GM18517 (cell line): ENCODE measurements around the gene HTR5A.

Experiments
- ATAC-seq: cut with Tn5 transposase; IDR thresholded peaks from one replicate; pipeline ENCODE4 v1.9.1; 2021; ENCODE audit warnings: mild to moderate bottlenecking, moderate library complexity; ENCODE audit not compliant: unreplicated experiment

HTR5A gene

DNA sequence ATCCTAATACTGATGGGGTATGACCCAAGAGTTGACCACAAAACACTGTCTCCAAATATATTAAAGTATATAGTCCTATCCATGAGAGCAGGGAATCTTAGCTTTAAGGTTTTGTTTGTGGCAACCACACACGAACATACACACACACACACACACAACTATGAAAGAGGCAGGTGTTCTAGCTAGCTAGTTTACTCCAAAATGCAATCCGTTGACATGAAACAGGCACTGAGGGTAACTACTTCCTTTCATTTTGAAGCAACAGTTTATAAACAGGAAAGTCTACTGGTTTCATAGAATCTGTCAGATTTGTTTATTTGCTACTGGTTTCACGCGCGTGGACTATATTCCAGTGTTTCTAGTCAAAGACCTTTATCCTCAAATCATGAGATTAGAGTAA lies 14.8 kb downstream of the HTR5A start:
- ATAC-seq: no peak

- no peak for ATAC-seq
These were observed 20.6 kb downstream of the HTR5A start for GRCh38 chr7:155090684-155091083.

DNA sequence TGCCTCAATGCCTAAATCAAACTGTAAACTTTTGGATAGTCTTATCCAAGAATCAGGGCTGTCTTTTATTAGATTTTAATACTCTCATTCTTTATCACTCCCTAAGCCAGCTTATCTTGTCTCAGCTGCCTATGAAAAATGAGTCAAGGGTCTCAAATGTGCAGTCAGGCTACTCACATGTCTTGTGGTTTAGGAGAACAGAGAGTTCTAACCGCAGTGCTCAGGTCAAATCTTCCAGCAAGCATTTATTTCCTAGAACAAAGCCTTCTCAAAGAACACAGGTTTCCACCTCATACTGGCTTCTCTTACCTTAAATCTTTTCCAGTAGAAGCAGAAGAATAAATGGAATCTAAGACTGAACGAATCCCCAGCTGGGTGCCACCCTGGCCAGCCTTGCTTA lies 23.5 kb downstream of the HTR5A start:
- no peak for ATAC-seq

GRCh38 chr7:155094636-155095135 lies 24.6 kb downstream of the HTR5A start:
- ATAC-seq: no peak

- ATAC-seq: no peak
These were observed 27.2 kb downstream of the HTR5A start for GRCh38 chr7:155097338-155097737.

DNA sequence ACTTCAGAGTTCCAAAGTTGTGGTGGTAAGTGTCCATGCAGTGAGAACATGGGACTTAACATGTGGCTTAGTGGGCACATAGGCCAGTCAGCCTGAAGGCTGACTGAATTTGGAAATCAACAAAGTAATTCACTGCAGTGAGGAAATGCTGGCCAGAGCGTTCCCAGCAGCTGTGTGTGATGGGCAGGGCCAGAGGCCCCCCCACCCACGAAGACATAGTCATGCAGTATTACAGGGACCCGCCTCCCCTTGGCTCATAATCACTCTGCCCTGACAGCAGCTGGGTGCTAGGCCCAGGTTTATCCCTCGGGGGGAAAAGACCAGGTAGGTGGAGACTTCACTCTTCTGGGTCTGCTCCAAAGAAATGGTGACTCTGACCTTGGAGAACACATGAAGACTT lies 33.7 kb downstream of the HTR5A start:
- ATAC-seq: no peak

DNA sequence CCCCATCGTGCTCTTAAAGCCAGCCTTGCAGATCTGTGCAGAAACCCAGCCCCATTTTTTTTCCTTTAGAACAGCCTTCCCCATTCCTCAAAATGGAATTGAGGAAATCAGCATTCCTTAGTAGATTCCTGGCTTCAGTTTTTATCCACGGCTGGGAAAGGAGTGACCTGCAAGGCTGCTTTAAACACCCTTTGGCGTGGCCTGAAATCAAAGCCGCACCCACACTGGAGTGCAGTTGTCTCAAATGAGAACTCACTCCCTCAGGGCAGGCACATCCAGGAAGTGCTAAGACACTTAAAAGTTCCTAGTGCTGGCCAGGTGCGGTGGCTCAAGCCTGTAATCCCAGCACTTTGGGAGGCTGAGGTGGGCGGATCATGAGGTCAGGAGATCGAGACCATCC lies 34.8 kb downstream of the HTR5A start:
- no peak for ATAC-seq

- no peak for ATAC-seq
These were observed 36.2 kb downstream of the HTR5A start for GRCh38 chr7:155106356-155106755.

DNA sequence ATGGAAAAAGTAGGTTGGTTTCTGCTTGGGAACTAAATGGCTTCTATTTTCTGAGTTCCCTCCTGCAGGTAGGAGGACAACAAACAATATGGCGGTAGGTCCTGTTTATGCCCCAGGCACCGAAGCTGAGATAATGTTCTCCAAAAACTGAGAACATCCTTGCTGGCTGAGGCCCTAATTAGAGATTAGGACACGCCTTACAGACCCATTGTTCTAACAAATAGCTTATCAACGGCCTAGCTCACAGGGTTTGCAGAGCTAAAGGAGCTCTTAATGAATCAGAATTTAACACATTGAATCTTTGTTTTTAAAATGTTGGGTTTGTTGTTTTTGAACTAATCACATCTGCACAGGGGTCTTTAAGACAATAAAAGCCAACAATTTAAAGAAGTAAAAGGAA lies 37.0 kb downstream of the HTR5A start:
- no peak for ATAC-seq

GRCh38 chr7:155108144-155108901 lies 38.2 kb downstream of the HTR5A start:
- no peak for ATAC-seq

GRCh38 chr7:155109121-155109520 lies 39.0 kb downstream of the HTR5A start:
- ATAC-seq: no peak

GRCh38 chr7:155115288-155115687 lies 45.2 kb downstream of the HTR5A start:
- ATAC-seq: no peak

DNA sequence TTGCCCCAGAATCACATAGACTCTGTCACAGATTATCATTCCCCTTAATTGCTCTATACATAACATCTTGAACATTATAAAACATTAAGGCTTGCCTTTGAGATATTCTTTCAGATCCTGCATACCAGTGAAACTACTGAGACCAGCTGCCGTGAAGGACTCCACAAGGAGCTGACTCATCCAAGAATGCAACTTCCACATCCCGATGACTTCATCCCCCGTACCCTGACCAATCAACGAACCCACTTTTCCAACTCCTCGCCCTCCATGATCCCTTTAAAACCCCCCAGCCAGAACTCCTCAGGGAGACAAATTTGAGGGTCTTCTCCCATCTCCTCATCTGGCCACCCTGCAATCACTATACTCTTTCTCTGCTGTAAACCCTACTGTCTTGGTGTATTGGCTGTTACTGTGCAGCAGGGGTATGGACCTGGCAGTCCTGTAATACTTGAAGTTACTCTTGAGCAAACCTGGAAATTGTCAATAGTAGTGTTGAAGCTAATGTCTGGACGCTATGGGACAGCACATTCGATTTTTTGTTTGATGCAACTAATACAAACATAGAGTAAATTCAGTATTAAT lies 49.8 kb downstream of the HTR5A start:
- ATAC-seq: no peak

GRCh38 chr7:155120460-155120859 lies 50.3 kb downstream of the HTR5A start:
- no peak for ATAC-seq

DNA sequence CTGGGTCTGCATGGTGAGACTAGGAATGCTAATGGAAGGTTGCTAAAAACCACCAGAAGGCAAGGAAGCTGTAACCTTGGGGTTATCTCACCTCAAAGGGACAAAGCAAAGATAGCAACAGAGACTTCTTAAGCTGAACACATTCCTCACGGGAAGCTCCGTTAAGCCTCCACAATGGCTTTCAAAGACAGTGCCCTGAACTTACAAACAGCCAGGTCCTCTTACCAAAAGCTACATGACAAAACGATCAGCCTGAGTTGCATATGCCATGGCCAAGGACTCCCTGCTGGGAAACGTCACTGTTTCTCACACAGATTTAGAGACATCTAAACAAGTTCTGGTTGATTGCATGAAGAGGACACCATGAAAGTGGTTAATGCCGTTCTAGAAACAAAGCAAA lies 52.7 kb downstream of the HTR5A start:
- no peak for ATAC-seq

DNA sequence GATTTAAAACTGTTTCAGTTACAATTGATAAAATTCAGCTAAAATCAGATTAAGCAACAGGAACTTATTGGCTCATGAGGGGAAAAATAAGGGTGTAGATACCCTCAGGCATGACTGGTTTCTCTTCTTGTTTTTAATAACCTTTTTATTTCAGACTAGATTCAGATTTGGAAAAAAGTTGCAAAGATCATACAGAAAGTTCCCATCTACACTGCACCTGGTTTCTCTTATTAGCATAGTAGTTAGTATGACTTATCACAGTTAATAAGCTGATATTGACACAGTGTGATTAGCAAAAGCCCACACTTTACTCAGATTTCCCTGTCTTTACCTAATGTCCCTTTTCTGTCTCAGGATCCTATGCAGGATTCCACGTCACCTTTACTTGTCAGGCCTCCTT lies 53.3 kb downstream of the HTR5A start:
- no peak for ATAC-seq

DNA sequence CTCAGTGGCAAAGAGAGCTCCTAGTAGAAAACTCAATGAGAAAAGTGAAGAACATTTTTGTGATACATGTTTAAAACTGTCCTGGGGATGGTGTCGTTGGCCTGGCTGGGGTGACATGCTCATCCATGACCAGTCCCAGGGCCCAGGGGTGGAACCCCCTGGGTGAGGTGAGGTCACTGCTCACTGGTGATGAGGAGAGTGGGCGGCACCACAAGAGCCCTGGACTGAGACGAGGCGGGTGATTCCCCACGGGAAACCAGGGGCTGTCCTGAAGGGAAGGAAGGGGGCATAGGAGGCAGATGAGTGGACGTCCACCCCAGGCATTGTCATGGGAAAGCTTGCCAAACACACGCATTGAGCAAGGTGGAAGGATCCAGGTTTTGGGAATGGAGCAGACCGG lies 54.6 kb downstream of the HTR5A start:
- no peak for ATAC-seq

DNA sequence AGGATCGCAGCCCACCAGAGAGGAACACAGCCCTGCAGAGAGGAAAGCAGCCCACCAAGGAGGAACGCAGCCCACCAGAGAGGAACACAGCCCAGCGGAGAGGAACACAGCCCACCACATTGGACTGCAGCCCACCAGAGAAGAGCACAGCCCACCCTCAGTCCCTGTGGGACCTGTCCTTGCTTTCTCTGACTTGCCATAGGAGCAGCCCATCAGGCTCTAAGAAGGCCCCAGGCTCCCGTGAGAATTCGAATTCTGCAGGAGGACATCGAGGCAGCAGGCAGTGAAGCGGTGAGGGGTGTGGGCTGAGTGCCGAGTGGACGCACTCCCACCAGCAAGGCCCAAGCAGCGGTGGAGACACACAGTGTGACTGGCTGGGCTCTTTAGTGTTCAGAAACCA lies 59.1 kb downstream of the HTR5A start:
- no peak for ATAC-seq

- ATAC-seq: no peak
These were observed 59.7 kb downstream of the HTR5A start for GRCh38 chr7:155129789-155130188.

DNA sequence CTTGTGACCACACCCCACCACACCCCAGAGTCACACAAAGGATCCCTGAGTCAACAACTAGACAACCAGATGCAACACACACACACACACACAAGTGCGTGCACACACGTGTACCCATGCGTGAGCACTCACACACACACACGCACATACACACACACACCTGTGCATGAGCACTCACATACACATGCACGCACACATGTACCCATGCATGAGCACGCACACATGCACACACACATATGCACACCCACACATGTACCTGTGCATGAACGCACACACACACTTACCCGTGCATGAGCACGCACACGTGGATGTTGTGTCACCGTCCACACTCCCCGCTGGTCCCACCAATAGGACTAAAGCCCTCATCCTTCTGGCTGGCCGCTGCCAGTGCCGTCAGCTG lies 60.4 kb downstream of the HTR5A start:
- no peak for ATAC-seq

DNA sequence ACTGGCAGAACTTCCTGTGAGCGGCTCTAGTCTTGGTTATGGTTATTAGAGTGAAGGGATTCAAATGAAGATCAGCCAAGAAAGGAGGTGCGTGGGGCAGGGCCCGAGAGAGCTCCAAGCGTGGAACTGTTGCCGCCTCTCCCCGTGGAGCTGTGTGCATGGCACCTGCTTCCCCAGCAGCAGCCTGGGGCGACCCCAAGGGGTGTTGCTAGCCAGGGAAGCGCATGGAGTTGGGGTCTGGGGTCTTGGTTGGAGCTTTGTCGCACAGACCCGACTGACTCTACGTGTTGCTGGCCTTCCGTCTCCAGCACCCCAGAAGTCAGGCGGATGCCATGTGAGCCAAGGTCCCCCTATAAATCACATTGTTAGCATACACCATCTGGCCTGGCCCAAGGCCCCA lies 61.0 kb downstream of the HTR5A start:
- no peak for ATAC-seq

GRCh38 chr7:155132431-155132830 lies 62.3 kb downstream of the HTR5A start:
- ATAC-seq: no peak
